Hepatocyte (in vitro differentiated cells): ENCODE data around the gene DUSP10. TPM values are rescaled to one million over a fixed set of nuclear protein-coding genes. Genes with fewer than 3 reads are reported as not detected.

Experiments used
- DNase-seq: peaks from one replicate; pipeline ENCODE4 v3.0.0-alpha.2; 2016; ENCODE audit warnings: low spot score
- H2AFZ ChIP-seq: fragments of 200-600 bp; sonication (generic); 2 replicates; pipeline ENCODE4 v1.6.0; 2016; ENCODE audit warnings: antibody characterized with exemption, mild to moderate bottlenecking
- H3K27ac ChIP-seq: fragments of 200-600 bp; sonication (generic); 2 replicates; pipeline ENCODE4 v1.5.1; 2016; ENCODE audit warnings: mild to moderate bottlenecking
- H3K27me3 ChIP-seq: fragments of 200-600 bp; sonication (generic); 2 replicates; pipeline ENCODE4 v1.6.1; 2016
- H3K36me3 ChIP-seq: fragments of 200-600 bp; sonication (generic); replicated peaks from 2 replicates; pipeline ENCODE4 v1.5.1; 2016; ENCODE audit warnings: low read depth; ENCODE audit not compliant: insufficient read depth
- H3K4me1 ChIP-seq: fragments of 200-600 bp; sonication (generic); 2 replicates; pipeline ENCODE4 v1.5.1; 2016; ENCODE audit warnings: mild to moderate bottlenecking, moderate library complexity; ENCODE audit not compliant: insufficient read depth
- H3K4me2 ChIP-seq: fragments of 200-600 bp; sonication (generic); 2 replicates; pipeline ENCODE4 v1.6.0; 2016
- H3K4me3 ChIP-seq: fragments of 200-600 bp; sonication (generic); 2 replicates; pipeline ENCODE4 v1.5.1; 2016; ENCODE audit warnings: mild to moderate bottlenecking
- H3K79me2 ChIP-seq: fragments of 200-600 bp; sonication (generic); 2 replicates; pipeline ENCODE4 v1.6.0; 2017; ENCODE audit warnings: mild to moderate bottlenecking
- H3K9me2 ChIP-seq: fragments of 200-600 bp; sonication (generic); replicated peaks from 2 replicates; pipeline ENCODE4 v1.6.0; 2017; ENCODE audit warnings: mild to moderate bottlenecking; ENCODE audit not compliant: insufficient read depth
- H3K9me3 ChIP-seq: fragments of 200-600 bp; sonication (generic); 2 replicates; pipeline ENCODE4 v1.5.1; 2016; ENCODE audit warnings: low read depth, mild to moderate bottlenecking
- H4K20me1 ChIP-seq: fragments of 200-600 bp; sonication (generic); 2 replicates; pipeline ENCODE4 v1.6.0; 2016; ENCODE audit warnings: mild to moderate bottlenecking; ENCODE audit not compliant: insufficient read depth, poor library complexity, severe bottlenecking
- EZH2 ChIP-seq: fragments of 200-600 bp; sonication (generic); IDR thresholded peaks from 2 replicates; pipeline ENCODE4 v1.6.1; 2016; ENCODE audit warnings: antibody characterized with exemption, mild to moderate bottlenecking, borderline replicate concordance
- EZH2phosphoT487 ChIP-seq: fragments of 200-600 bp; sonication (generic); IDR thresholded peaks from one replicate; pipeline ENCODE4 v1.6.1; 2018; ENCODE audit warnings: antibody characterized with exemption, mild to moderate bottlenecking, low read depth, moderate library complexity; ENCODE audit not compliant: unreplicated experiment, severe bottlenecking
- WGBS: methylation state at CpG from one replicate; pipeline ENCODE4 v1.1.6; 2016; ENCODE audit warnings: low lambda C conversion rate; ENCODE audit errors: missing lambda C conversion rate; 5-methylcytosine and 5-hydroxymethylcytosine counted together
- polyA plus RNA-seq: library from polyadenylated mRNA; unstranded; fragments of >200 nt; fragmentation: Nextera tagmentation; extraction: Ambion mirVana; gene quantifications from 2 replicates; pipeline ENCODE4 v1.2.1, GENCODE V29; 2016
- total RNA-seq: library from RNA; depleted of rRNA; stranded (reverse); fragments of >200 nt; gene quantifications from 2 replicates; pipeline ENCODE4 v1.2.3, GENCODE V29; 2014
- TF ChIP-seq, protein P1 (sequence below): fragments of 200-600 bp; sonication (generic); IDR thresholded peaks from 2 replicates; pipeline ENCODE4 v1.5.1; 2016; ENCODE audit warnings: antibody characterized with exemption, mild to moderate bottlenecking; ENCODE audit not compliant: poor library complexity

DUSP10 gene
- total and polyA plus RNA-seq, 2 experiments from 2014 or later, result 13.1 to 17.6 TPM

DNA sequence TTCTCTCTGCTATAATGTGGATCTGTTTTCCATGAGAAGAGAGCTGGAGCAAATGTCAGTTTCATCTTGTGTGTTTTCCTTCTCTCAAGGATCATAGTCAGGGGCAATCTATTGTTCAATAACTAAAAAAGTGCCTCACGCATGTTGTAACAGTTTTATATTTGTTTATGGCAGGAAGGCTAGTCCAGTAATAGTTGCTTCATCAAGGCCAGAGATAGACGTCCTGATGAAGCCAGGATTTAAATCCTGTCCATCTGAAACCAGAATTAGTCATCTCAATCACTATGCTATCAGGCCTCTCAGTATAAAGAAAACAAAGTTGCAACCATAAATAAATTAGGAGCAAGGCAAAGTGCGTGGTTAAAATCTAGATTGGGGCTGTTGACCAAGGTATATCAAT is 30.2 kb upstream of the DUSP10 start:
- Histone ChIP-seq H3K4me3 (no peak overlapping the region), H3K27ac (no peak overlapping the region), H3K79me2 (no peaks in the 10 kb centered on the region), H3K36me3 (no peaks in the 10 kb centered on the region), H3K4me1 (no peaks in the 10 kb centered on the region), H4K20me1 (no peaks in the 10 kb centered on the region), H2AFZ (no peak overlapping the region), H3K4me2 (no peak overlapping the region), H3K9me2 (no peaks in the 10 kb centered on the region), H3K27me3 (peaks cover 13% of the 10 kb centered on the region), H3K9me3 (no peaks in the 10 kb centered on the region)
- no peak for DNase-seq
- WGBS, result 61% methylated on average over 3 of the region's 3 CpGs
- no peak for TF ChIP-seq EZH2phosphoT487

GRCh38 chr1:221768444-221769066 is 26.7 kb upstream of the DUSP10 start:
- H3K4me1 ChIP-seq, result no peaks in the 10 kb centered on the region
- DNase-seq, result no peak
- H3K79me2 ChIP-seq, result no peaks in the 10 kb centered on the region
- H2AFZ ChIP-seq, result no peak overlapping the region
- WGBS, result 83% methylated on average over 5 of the region's 5 CpGs
- no peaks in the 10 kb centered on the region for H4K20me1 ChIP-seq
- no peak overlapping the region for H3K4me2 ChIP-seq
- no peak overlapping the region for H3K4me3 ChIP-seq
- TF ChIP-seq EZH2, result no peak
- TF ChIP-seq EZH2phosphoT487, result no peak
- TF ChIP-seq, protein P1, sequence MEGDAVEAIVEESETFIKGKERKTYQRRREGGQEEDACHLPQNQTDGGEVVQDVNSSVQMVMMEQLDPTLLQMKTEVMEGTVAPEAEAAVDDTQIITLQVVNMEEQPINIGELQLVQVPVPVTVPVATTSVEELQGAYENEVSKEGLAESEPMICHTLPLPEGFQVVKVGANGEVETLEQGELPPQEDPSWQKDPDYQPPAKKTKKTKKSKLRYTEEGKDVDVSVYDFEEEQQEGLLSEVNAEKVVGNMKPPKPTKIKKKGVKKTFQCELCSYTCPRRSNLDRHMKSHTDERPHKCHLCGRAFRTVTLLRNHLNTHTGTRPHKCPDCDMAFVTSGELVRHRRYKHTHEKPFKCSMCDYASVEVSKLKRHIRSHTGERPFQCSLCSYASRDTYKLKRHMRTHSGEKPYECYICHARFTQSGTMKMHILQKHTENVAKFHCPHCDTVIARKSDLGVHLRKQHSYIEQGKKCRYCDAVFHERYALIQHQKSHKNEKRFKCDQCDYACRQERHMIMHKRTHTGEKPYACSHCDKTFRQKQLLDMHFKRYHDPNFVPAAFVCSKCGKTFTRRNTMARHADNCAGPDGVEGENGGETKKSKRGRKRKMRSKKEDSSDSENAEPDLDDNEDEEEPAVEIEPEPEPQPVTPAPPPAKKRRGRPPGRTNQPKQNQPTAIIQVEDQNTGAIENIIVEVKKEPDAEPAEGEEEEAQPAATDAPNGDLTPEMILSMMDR, result no peak
- peaks cover 5% of the 10 kb centered on the region for H3K27me3 ChIP-seq
- no peaks in the 10 kb centered on the region for H3K9me3 ChIP-seq
- H3K27ac ChIP-seq, result no peak overlapping the region
- no peaks in the 10 kb centered on the region for H3K9me2 ChIP-seq
- no peaks in the 10 kb centered on the region for H3K36me3 ChIP-seq

DNA sequence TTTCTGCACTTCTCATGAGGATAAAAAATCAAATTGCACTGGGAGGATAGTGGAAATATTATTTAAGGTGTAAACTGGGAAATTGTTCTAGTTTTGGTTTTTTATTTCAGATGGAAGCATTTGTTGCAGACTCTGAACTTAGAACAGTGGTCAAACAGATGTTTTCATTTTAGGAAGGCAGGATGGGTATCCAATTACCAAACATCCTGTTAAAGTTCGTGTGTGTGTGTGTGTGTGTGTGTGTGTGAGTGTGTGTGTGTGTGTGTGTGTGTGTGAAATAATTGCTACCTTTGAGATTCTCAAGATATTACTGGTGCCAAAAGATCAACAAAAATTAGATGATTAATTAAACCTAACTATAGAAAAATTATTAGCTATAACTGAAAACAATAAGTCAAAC is 24.3 kb upstream of the DUSP10 start:
- no peak for TF ChIP-seq EZH2
- TF ChIP-seq, protein P1, result no peak
- TF ChIP-seq EZH2phosphoT487, result no peak
- WGBS, result 0% methylated on average over 1 of the region's 1 CpG
- H3K4me1 ChIP-seq, result no peaks in the 10 kb centered on the region

GRCh38 chr1:221765527-221765926 is 23.6 kb upstream of the DUSP10 start:
- Histone ChIP-seq H3K4me1 (no peaks in the 10 kb centered on the region), H3K4me2 (no peak overlapping the region), H3K9me2 (no peaks in the 10 kb centered on the region), H3K27me3 (no peaks in the 10 kb centered on the region), H2AFZ (no peak overlapping the region), H4K20me1 (no peaks in the 10 kb centered on the region), H3K79me2 (no peaks in the 10 kb centered on the region), H3K4me3 (no peak overlapping the region), H3K27ac (no peak overlapping the region), H3K36me3 (no peaks in the 10 kb centered on the region), H3K9me3 (no peaks in the 10 kb centered on the region)
- no peak for DNase-seq
- TF ChIP-seq EZH2 (no peak), EZH2phosphoT487 (no peak)
- TF ChIP-seq, protein P1, result no peak
- WGBS, result 29% methylated on average over 2 of the region's 2 CpGs

More for the DNA sequence above, 24.3 kb upstream of the DUSP10 start:
- no peaks in the 10 kb centered on the region for H3K27me3 ChIP-seq
- H3K79me2 ChIP-seq, result no peaks in the 10 kb centered on the region
- H3K4me2 ChIP-seq, result no peak overlapping the region
- no peak overlapping the region for H3K4me3 ChIP-seq
- no peaks in the 10 kb centered on the region for H3K9me3 ChIP-seq
- H3K36me3 ChIP-seq, result no peaks in the 10 kb centered on the region
- no peaks in the 10 kb centered on the region for H3K9me2 ChIP-seq
- H3K27ac ChIP-seq, result no peak overlapping the region
- no peak overlapping the region for H2AFZ ChIP-seq
- no peak for DNase-seq
- H4K20me1 ChIP-seq, result no peaks in the 10 kb centered on the region
